ENCODE measurements around the gene VPS26C.
"Not testable (repeated sequence)": the region's sequence is repeated elsewhere in the genome, so short reads cannot be mapped to it uniquely, and the experiment has no call there.

DNA sequence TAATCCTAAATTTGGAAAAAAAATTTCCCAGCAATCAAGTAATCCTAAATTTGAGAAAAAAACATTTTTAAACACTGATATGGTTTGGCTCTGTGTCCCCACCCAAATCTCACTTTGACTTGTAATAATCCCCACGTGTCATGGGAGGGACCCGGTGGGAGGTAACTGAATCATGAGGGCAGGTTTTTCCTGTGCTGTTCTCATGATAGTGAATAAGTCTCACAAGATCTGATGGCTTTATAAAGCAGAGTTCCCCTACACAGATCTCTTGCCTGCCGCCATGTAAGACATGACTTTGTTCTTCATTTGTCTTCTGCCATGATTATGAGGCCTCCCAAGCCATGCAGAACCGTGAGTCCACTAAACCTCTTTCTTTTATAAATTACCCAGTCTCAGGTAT is 12.1 kb upstream of the VPS26C start:
- TF ChIP-seq POLR2A (IDR thresholded peaks at IDR 0.05; ENCODE audit: control extremely low read depth in 1 of 2, low read depth in 2 of 2, low read length in 2 of 2); CHD2 (IDR thresholded peaks at IDR 0.05; ENCODE audit: low read length); JUND (IDR thresholded peaks at IDR 0.05; ENCODE audit: low read length); GABPA (IDR thresholded peaks at IDR 0.05; ENCODE audit: borderline replicate concordance, insufficient read depth, low read length); EZH2 (IDR thresholded peaks at IDR 0.05; ENCODE audit: low read depth, low read length, severe bottlenecking); PHF8 (conservative IDR thresholded peaks at IDR 0.05; ENCODE audit: low read depth, low read length); SP1 (IDR thresholded peaks at IDR 0.05; ENCODE audit: low read depth, low read length); RBBP5 (IDR thresholded peaks at IDR 0.05; ENCODE audit: borderline replicate concordance, low read depth, low read length); SRF (IDR thresholded peaks at IDR 0.05; ENCODE audit: low read depth, low read length); KDM1A (IDR thresholded peaks at IDR 0.05; ENCODE audit: borderline replicate concordance, low read length); MAFK (IDR thresholded peaks at IDR 0.05; ENCODE audit: low read depth, low read length); CBX5 (IDR thresholded peaks at IDR 0.05; ENCODE audit: low read depth, low read length): not testable (repeated sequence)
- TF ChIP-seq, protein P1, sequence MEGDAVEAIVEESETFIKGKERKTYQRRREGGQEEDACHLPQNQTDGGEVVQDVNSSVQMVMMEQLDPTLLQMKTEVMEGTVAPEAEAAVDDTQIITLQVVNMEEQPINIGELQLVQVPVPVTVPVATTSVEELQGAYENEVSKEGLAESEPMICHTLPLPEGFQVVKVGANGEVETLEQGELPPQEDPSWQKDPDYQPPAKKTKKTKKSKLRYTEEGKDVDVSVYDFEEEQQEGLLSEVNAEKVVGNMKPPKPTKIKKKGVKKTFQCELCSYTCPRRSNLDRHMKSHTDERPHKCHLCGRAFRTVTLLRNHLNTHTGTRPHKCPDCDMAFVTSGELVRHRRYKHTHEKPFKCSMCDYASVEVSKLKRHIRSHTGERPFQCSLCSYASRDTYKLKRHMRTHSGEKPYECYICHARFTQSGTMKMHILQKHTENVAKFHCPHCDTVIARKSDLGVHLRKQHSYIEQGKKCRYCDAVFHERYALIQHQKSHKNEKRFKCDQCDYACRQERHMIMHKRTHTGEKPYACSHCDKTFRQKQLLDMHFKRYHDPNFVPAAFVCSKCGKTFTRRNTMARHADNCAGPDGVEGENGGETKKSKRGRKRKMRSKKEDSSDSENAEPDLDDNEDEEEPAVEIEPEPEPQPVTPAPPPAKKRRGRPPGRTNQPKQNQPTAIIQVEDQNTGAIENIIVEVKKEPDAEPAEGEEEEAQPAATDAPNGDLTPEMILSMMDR (IDR thresholded peaks at IDR 0.05; ENCODE audit: control extremely low read depth in 1 of 3, insufficient read depth in 1 of 3, low read depth in 1 of 3, low read length in 3 of 3): not testable (repeated sequence)
